Stimulated activated CD8-positive, alpha-beta memory T cell treated with anti-CD3 and anti-CD28 coated beads, Interleukin-4, amount 100 ng/mL, for 4 hours (primary cell): ENCODE data around the gene KMT2C.
"Not testable (repeated sequence)": the region's sequence is repeated elsewhere in the genome, so short reads cannot be mapped to it uniquely, and the experiment has no call there.

ENCODE experiments used
- DNase-seq, 2 donors: peaks; one replicate each; pipeline ENCODE4 v3.0.0-alpha.2; 2020; ENCODE audit warnings: low read depth in 2 of 2, low spot score in 1 of 2

KMT2C gene

GRCh38 chr7:152362128-152362926 lies 73.5 kb downstream of the KMT2C start:
- DNase-seq: no peak

- DNase-seq: no peak
Observed at GRCh38 chr7:152355474-152356057, 80.2 kb downstream of the KMT2C start.

DNA sequence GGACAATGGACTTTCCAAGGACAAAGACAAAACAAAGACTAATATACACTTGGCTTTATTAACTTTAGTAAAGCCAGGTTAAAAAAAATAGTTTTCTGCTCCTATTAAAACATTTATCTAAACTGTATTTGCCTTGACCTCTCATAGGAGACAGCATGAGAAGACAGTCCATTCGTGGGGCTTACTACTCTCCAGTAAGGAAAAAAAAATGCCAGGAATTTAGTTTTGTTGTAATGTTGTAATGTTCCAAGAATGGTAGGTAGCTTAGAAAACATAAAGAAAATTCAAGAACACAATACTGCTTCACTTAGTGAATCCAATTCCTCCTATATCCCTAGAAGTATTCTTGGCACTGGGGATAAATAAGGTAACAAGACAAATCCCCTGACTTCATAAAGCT lies 81.7 kb downstream of the KMT2C start:
- DNase-seq: no peak

DNA sequence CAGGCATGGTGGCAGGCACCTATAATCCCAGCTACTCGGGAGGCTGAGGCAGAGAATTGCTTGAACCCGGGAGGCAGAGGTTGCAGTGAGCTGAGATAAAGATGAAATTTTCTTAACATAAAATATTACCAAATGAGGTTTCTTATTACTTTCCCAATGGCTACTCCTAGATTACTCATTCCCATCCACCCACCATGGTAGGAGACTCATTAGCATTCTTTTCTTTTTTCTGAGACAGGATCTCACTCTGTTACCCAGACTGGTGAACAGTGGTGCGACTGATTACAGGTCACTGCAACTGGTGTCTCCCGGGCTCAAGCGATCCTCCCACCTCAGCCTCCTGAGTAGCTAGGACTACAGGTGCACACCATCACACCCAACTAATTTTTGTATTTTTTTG lies 82.5 kb downstream of the KMT2C start:
- not testable (repeated sequence) for DNase-seq

DNA sequence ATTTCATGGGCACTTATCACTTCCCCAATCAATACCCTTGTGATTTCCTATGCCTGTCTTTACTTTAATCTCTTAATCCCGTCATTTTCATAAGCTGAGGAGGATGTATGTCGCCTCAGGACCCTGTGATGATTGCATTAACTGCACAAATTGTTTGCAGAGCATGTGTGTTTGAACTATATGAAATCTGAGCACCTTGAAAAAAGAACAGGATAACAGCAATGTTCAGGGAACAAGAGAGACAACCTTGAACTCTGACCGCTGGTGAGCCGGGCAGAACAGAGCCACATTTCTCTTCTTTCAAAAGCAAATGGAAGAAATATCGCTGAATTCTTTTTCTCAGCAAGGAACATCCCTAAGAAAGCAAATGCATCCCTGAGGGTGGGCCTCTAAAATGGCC lies 84.1 kb downstream of the KMT2C start:
- DNase-seq: not testable (repeated sequence)

DNA sequence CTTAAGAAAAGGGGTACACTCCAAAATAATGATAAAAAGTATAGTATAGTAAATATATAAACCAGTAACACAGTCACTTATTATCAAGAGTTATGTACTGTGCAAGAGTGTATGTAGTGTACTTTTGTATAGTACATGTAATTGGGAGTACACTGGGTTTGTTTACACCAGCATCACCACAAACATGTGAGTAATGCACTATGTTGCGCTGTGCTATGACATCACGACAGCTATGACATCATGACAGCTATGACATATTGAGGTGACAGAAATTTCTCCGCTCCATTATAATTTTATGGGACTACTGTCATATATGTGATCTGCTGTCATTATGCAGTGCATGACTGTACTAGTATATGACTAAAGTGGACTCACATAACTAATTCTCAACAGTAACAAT lies 84.6 kb downstream of the KMT2C start:
- DNase-seq: no peak

- DNase-seq: no peak
Observed at GRCh38 chr7:152347888-152348287, 87.9 kb downstream of the KMT2C start.

DNA sequence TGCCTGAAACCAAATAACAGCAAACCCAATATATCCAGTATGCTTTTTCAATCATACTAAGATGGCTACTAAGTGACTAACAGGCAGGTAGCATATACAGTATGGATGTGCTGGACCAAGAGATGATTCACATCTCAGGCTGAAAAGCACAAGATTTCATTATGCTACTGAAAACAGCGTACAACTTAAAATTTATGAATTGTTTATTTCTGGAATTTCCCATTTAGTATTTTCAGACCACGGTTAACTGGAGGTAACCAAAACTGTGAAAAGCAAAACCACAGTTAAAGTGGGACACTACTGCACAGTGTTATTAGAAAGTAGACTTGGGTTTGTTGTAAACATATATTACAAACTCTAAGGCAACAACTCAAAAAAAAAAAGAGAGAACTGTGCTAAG lies 91.5 kb downstream of the KMT2C start:
- DNase-seq: no peak

- no peak for DNase-seq
Observed at GRCh38 chr7:152342796-152343195, 93.0 kb downstream of the KMT2C start.

DNA sequence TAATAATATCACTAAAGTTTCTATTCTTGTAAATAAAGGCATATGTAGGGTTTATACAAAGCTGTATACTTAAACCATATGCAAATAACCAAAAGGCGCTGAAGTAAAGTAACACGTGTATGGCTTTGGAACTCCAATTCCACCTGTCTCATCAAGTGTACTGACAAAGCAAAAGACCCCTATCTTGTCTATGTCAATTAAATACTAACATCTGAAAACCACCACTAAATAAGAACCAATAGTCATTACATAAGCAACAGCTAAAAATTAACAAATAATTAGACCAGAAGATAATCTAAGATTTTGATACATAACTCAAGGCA lies 93.9 kb downstream of the KMT2C start:
- DNase-seq: no peak

GRCh38 chr7:152341039-152341913 lies 94.5 kb downstream of the KMT2C start:
- DNase-seq: no peak

DNA sequence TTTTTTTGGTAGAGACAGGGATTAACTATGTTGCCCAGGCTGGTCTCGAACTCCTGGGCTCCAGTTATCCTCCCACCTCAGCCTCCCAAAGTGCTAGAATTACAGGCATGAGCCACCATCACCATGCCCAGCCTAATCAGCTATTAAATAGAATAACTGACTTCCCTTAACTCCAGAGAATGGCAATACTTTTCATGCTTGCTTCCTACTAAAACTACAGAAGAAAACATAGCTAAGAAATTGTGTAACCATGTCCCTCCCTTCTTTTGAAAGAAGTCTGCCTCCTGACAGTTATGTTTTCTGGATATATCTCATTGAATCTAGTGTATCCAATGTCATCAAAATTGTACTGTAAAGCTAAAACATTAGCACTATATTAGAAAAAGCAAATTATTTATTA lies 95.6 kb downstream of the KMT2C start:
- no peak for DNase-seq

- no peak for DNase-seq
Observed at GRCh38 chr7:152338561-152338960, 97.2 kb downstream of the KMT2C start.

DNA sequence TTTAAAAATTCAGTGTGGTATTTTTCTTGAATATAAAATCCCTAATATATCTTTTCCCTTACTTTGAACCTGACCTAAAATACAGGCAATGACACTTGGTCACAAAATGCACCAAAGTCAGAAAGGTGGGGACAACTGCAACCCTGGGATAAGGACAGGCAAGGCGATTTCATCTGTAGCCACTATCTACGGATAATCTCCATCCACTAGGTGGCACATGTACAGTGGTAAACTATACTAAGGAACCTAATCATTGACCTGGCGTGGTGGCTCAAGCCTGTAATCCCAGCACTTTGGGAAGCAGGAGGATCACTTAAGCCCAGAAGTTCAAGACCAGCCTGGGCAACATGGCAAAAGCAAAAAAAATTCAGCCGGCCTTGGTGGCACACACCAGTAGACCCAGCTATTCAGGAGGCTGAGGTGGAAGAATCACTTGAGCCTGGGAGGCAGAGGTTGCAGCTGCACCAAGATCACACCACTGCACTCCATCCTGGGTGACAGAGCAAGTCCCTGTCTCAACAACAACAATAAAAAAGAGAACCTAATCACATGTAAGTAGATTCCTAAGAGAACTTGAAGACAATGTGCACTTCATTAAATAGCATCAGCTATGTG lies 98.9 kb downstream of the KMT2C start:
- DNase-seq: no peak

DNA sequence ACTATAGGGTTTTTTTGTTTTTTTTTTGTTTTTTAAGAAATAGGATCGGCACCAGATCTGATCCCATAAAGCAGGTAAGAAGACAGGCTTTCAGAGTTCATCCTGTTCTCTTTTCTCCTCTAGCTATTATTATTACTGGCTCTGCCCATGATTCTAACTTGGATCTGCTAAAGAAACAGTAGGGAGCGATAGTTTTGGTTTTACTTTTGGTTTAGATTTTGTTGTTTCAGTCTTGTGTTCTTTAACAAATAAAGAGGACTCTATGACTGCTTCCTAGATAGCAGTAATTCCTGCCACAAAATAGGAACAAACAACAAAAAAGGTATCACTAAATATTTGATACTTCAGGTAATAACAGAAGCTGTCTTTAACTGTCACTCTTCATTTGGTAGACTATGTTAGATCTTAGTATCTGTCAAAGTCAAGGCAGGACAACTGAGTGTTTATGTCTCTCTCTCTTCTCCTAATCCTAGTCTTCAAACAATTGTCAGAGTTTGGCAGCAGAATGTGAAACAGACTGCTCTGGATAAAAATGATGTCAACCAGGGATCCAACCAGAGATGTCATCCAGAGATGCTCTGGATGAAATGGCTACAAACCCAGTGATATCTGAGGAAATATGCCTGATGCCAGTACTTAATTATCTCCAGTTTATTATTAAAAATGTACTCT lies 99.8 kb downstream of the KMT2C start:
- DNase-seq: no peak

DNA sequence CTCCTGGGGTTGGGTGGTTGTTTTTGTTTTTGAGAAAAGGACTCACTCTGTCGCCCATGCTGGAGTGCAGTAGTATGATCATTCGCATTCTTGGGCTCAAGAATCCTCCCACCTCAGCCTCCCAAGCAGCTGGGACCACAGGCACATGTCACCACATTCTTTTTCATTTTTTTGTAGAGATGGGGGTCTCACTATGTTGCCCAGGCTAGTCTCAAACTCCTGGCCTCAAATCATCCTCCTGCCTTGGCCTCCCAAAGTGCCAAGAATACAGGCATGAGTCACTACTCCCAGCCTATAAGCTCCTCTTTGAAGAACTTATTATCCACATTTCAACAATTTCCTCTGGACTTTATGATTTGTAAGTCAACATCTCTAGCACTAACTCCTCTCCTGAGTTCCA lies 102.7 kb downstream of the KMT2C start:
- no peak for DNase-seq

- no peak for DNase-seq
Observed at GRCh38 chr7:152330827-152331226, 105.0 kb downstream of the KMT2C start.

GRCh38 chr7:152329469-152329868 lies 106.3 kb downstream of the KMT2C start:
- DNase-seq: no peak

- DNase-seq: no peak
Observed at GRCh38 chr7:152328234-152328633, 107.6 kb downstream of the KMT2C start.

GRCh38 chr7:152315845-152316244 lies 120.0 kb downstream of the KMT2C start:
- no peak for DNase-seq
